Measurements from ENCODE around the gene GALNT2. TPM values are rescaled to one million over a fixed set of nuclear protein-coding genes. Genes with fewer than 3 reads are reported as not detected.

The GALNT2 gene
- total and polyA plus RNA-seq, 10 of the 15 experiments (the other 5 are each of a cell fraction or from before 2014, with no cell fraction given): 0.52 to 27.7 (median 16.3) TPM

- intact Hi-C loops (cut with micrococcal nuclease; ENCODE audit: unreplicated experiment) (no loop called here), in situ Hi-C loops (cut with MboI) (no loop called here)
- DNase-seq (ENCODE audit: low read depth, low spot score) (no peak), FAIRE-seq (no peak), ATAC-seq (no peak)
- RAD21 ChIA-PET (ENCODE audit: unreplicated experiment): interaction anchor here (0.8 to 4.8 kb wide), 2 partner anchors 11 to 56 kb away, joined by 4 to 99 read pairs; no protein-coding TSS in a partner anchor
- H3K9ac ChIP-seq (ENCODE audit: control insufficient read depth, insufficient read depth, low read length): no peak overlapping the region
- H3K27ac ChIP-seq (ENCODE audit: control insufficient read depth, insufficient read depth): no peak overlapping the region
- H3K4me3 ChIP-seq: no peak overlapping the region
- H3K36me3 ChIP-seq (ENCODE audit: control insufficient read depth in 2 of 2, insufficient read depth in 2 of 2, low read length in 1 of 2): peaks cover 0 to 4% of the 10 kb centered on the region in 2 experiments; a peak in 2 of 4 replicates
- WGBS (ENCODE audit: insufficient coverage, insufficient replicate concordance, low lambda C conversion rate, missing lambda C conversion rate): 85% methylated on average over 7 of the region's 7 CpGs
- SMC1A ChIA-PET (ENCODE audit: uncharacterized antibody, unreplicated experiment): interaction anchor here (1.0 to 6.2 kb wide), 6 partner anchors 11 to 35 kb away, joined by 3 to 104 read pairs (median 4); no protein-coding TSS in a partner anchor
- TF ChIP-seq HDAC6 (IDR thresholded peaks at IDR 0.05; ENCODE audit: unreplicated experiment) (no peak), FOS (IDR thresholded peaks at IDR 0.05; ENCODE audit: borderline replicate concordance, extremely low read depth, insufficient read length) (no peak), NFYB (IDR thresholded peaks at IDR 0.05; ENCODE audit: insufficient read depth, low read depth, low read length) (no peak), CHD2 (IDR thresholded peaks at IDR 0.05; ENCODE audit: borderline replicate concordance, low read depth, low read length) (no peak), NFIC (IDR thresholded peaks at IDR 0.05; ENCODE audit: low read depth, low read length) (no peak), BACH1 (IDR thresholded peaks at IDR 0.05; ENCODE audit: borderline replicate concordance) (no peak), MYB (IDR thresholded peaks at IDR 0.05; ENCODE audit: borderline replicate concordance, low read depth, low read length) (no peak), USF2 (IDR thresholded peaks at IDR 0.05; ENCODE audit: borderline replicate concordance, low read depth, low read length) (no peak), BHLHE40 (IDR thresholded peaks at IDR 0.05; ENCODE audit: borderline replicate concordance in 1 of 2, low read depth in 2 of 2, low read length in 1 of 2) (no peak), EP300 (IDR thresholded peaks at IDR 0.05; ENCODE audit: borderline replicate concordance in 1 of 2, control insufficient read depth in 1 of 2, low read depth in 2 of 2, low read length in 2 of 2) (no peak), YY1 (IDR thresholded peaks at IDR 0.05; ENCODE audit: low read depth, low read length) (no peak), PRDM15 (CRISPR knock-in tag; IDR thresholded peaks at IDR 0.05) (no peak), JUND (IDR thresholded peaks at IDR 0.05; ENCODE audit: low read depth, low read length) (no peak), CHD4 (IDR thresholded peaks at IDR 0.05) (no peak), BCL11A (IDR thresholded peaks at IDR 0.05; ENCODE audit: low read depth, low read length) (no peak), TCF12 (IDR thresholded peaks at IDR 0.05; ENCODE audit: low read depth, low read length) (no peak), RUNX3 (IDR thresholded peaks at IDR 0.05; ENCODE audit: low read length) (no peak), CREB1 (IDR thresholded peaks at IDR 0.05; ENCODE audit: low read depth) (no peak), NR2C2 (IDR thresholded peaks at IDR 0.05; ENCODE audit: borderline replicate concordance, control insufficient read depth, insufficient read length, low read depth) (no peak)
- no peaks in the 10 kb centered on the region for H4K20me1 ChIP-seq (ENCODE audit: control insufficient read depth, insufficient read depth)
- peaks cover 36% of the 10 kb centered on the region for H3K4me1 ChIP-seq (ENCODE audit: control insufficient read depth, insufficient read depth, low read length)
- H3K27me3 ChIP-seq (replicated peaks in 1 of 2; ENCODE audit: control insufficient read depth in 2 of 2, insufficient read depth in 2 of 2, low read length in 1 of 2): no peaks in the 10 kb centered on the region
- CTCF ChIA-PET: interaction anchor here (1.1 to 4.0 kb wide), 4 partner anchors 8 to 54 kb away, joined by 3 to 25 read pairs (median 16); no protein-coding TSS in a partner anchor
- no peak overlapping the region for H2AFZ ChIP-seq (ENCODE audit: control insufficient read depth, low read depth, low read length)
- no peaks in the 10 kb centered on the region for H3K9me3 ChIP-seq (replicated peaks; ENCODE audit: control insufficient read depth, insufficient read depth, low read length)
- no TSS peak for BruUV-seq (replicated peaks)
- no peak overlapping the region; the same call in 1 of the 2 replicates for H3K4me2 ChIP-seq (ENCODE audit: control insufficient read depth, insufficient read depth)
- peaks cover 30% of the 10 kb centered on the region for H3K79me2 ChIP-seq (ENCODE audit: control insufficient read depth, insufficient read depth, low read length)
- POLR2A ChIA-PET: interaction anchor here (4.0 kb wide), 1 partner anchor 10 kb away, joined by 48 read pairs; no protein-coding TSS in a partner anchor
Measured at GRCh38 chr1:230112131-230112701, 45.2 kb downstream of the GALNT2 start.
